H1 (cell line): ENCODE data around the gene TP73. TPM values are rescaled to one million over a fixed set of nuclear protein-coding genes. Genes with fewer than 3 reads are reported as not detected.

Source experiments
- GABPA ChIP-seq: IDR thresholded peaks from 2 replicates; pipeline ENCODE4 v1.6.1; 2011; ENCODE audit warnings: mild to moderate bottlenecking, low read length, moderate library complexity, borderline replicate concordance; ENCODE audit not compliant: insufficient read depth
- RFX5 ChIP-seq: IDR thresholded peaks from 2 replicates; pipeline ENCODE4 v1.6.1; 2011; ENCODE audit warnings: low read depth, low read length, improper control_type of control experiment, borderline replicate concordance
- polyA plus RNA-seq, 7 experiments: library from polyadenylated mRNA; depleted of rRNA in 3 of 7; stranded (reverse) in 5 of 7; unstranded in 2 of 7; fragments of >200 nt in 5 of 7; fragments of 200-250 nt in 2 of 7; gene quantifications; 1 replicate in 5 of 7; 2 replicates in 1 of 7; 4 replicates in 1 of 7; pipeline versions ENCODE4 v1.2.1 to v1.2.3, GENCODE V29; 2011 to 2013; ENCODE audit warnings: missing spikeins in 2 of 7, mixed read lengths in 2 of 7
- total RNA-seq: library from RNA; stranded (reverse); fragmentation: NEBNext Ultra II Directional; extraction: Animal tissue kit (Norgen Biotek cat#: 25700); gene quantifications from 2 replicates; pipeline ENCODE4 v1.2.1, GENCODE V29; 2021

The TP73 gene
- total and polyA plus RNA-seq, 2 of the 8 experiments (the other 6 are each of a cell fraction or from before 2014, with no cell fraction given): 2.6 to 3.1 TPM

DNA sequence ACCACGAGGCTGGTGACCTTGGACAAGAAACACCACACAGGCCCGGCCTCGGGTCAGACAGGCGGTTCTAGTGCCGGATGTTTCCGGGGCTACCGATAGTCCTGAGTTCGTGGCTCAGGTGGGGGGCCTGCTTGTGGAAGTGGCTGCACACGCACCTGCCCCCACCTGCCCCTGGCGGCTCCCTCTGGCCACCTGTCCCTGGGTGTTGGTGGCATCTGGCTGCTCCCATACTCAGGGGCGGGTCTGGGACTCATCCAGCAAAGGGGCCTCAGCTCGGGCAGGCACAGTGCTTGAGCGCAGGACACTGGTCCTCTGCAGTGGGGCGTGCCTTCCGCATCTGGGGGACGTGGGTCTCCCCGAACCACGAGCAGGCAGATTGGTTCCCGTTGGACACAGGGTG is 33.6 kb downstream of the TP73 start (continued):
- TF ChIP-seq GABPA (no peak), RFX5 (no peak)
- TF ChIP-seq, all 59 proteins: peak for 0
